Measurements from ENCODE around the gene PANX1.

- TF ChIP-seq CTCF (IDR thresholded peaks at IDR 0.05) (no peak), POLR2A (IDR thresholded peaks at IDR 0.05) (no peak)
Measured at GRCh38 chr11:94132823-94133408, 4.3 kb downstream of the PANX1 start.

Measured in adrenal gland (tissue), 5 donors.